K562 (cell line): ENCODE data around the gene SLC2A14. TPM values are rescaled to one million over a fixed set of nuclear protein-coding genes. Genes with fewer than 3 reads are reported as not detected.
A peak's percentile ranks its signal among the peaks of the same experiment; 100 is the strongest.
"Not testable (repeated sequence)": the region's sequence is repeated elsewhere in the genome, so short reads cannot be mapped to it uniquely, and the experiment has no call there.

Source experiments
- ATAC-seq: fragments of 200-7000 bp; cut with Tn5 transposase; 3 replicates; pipeline ENCODE4 v1.9.1; 2020; ENCODE audit warnings: moderate library complexity
- BruUV-seq: library from RNA; stranded (reverse); fragments of 400-500 nt; replicated peaks from 2 replicates; lab custom pipeline; 2021; lab: Mats Ljungman, UMichigan
- CTCF ChIA-PET: fragments of 300-600 bp; formaldehyde crosslinking; extraction: SDS; loops from one replicate; lab custom pipeline; 2021; ENCODE audit warnings: low intra/inter-chr PET ratio; lab: Yijun Ruan, JAX
- POLR2A ChIA-PET: fragments of 300-600, 350-650 bp; sonication (Branson Sonifier 250); formaldehyde crosslinking; extraction: SDS; loops from one replicate; lab custom pipeline; 2021; ENCODE audit warnings: antibody characterized with exemption, inconsistent platforms; lab: Yijun Ruan, JAX
- DNase-seq, 4 experiments: peaks; one replicate each; pipeline versions ENCODE4 v3.0.0 to v3.0.0-alpha.2; 2011 to 2018; ENCODE audit warnings: low spot score in 3 of 4, mixed read lengths in 3 of 4; ENCODE audit errors: extremely low read depth in 1 of 4
- FAIRE-seq: peaks from 2 replicates; lab custom pipeline; 2011; peaks lifted over from hg19 to GRCh38; lab: Jason Lieb, UNC
- H2AFZ ChIP-seq: 2 replicates; pipeline ENCODE4 v1.6.0; 2011; ENCODE audit warnings: low read depth, low read length, control low read depth, inconsistent platforms
- H3K27ac ChIP-seq: fragments of 200-600 bp; 3 replicates; pipeline ENCODE4 v1.8.0; 2011; ENCODE audit warnings: low read depth, mild to moderate bottlenecking, control low read depth, inconsistent platforms, low read length, moderate library complexity, mixed read lengths; ENCODE audit errors: extremely low read depth
- H3K27me3 ChIP-seq, 2 experiments: fragments of 300-600 bp in 1 of 2; 2 replicates in 1 of 2; 3 replicates in 1 of 2; pipeline versions ENCODE4 v1.6.0 to v1.8.0; 2011; ENCODE audit warnings: inconsistent platforms in 2 of 2, low read length in 2 of 2, mild to moderate bottlenecking in 1 of 2, mixed read lengths in 1 of 2, moderate library complexity in 1 of 2; ENCODE audit not compliant: control insufficient read depth in 2 of 2, insufficient read depth in 2 of 2
- H3K36me3 ChIP-seq: fragments of 300-600 bp; 3 replicates; pipeline ENCODE4 v1.8.0; 2011; ENCODE audit warnings: mild to moderate bottlenecking, low read length, inconsistent platforms; ENCODE audit not compliant: control insufficient read depth, insufficient read depth
- H3K4me1 ChIP-seq, 2 experiments: fragments of 200-600 bp in 1 of 2; replicated peaks in 1 of 2; 2 replicates in 1 of 2; 3 replicates in 1 of 2; pipeline versions ENCODE4 v1.5.1 to v1.8.0; 2011; ENCODE audit warnings: inconsistent platforms in 2 of 2, low read length in 2 of 2, mild to moderate bottlenecking in 1 of 2, mixed read lengths in 1 of 2, moderate library complexity in 1 of 2; ENCODE audit not compliant: control insufficient read depth in 2 of 2, insufficient read depth in 2 of 2
- H3K4me2 ChIP-seq: 2 replicates; pipeline ENCODE4 v1.6.1; 2011; ENCODE audit warnings: low read length, control low read depth, inconsistent platforms, mixed read lengths; ENCODE audit not compliant: insufficient read depth
- H3K4me3 ChIP-seq: fragments of 200-600 bp; sonication (generic), shearing (Covaris generic); 2 replicates; pipeline ENCODE4 v1.5.1; 2016; ENCODE audit warnings: control low read depth, inconsistent platforms
- H3K79me2 ChIP-seq: fragments of 200-600 bp; 3 replicates; pipeline ENCODE4 v1.8.0; 2011; ENCODE audit warnings: low read length, inconsistent platforms; ENCODE audit not compliant: control insufficient read depth, insufficient read depth
- H3K9ac ChIP-seq, 2 experiments: 2 replicates each; pipeline versions ENCODE4 v1.6.0 to v1.6.1; 2011; ENCODE audit warnings: low read depth in 2 of 2, low read length in 2 of 2, control low read depth in 1 of 2, inconsistent platforms in 1 of 2, mild to moderate bottlenecking in 1 of 2, mixed read lengths in 1 of 2; ENCODE audit not compliant: insufficient read depth in 1 of 2
- H3K9me1 ChIP-seq: one replicate; pipeline ENCODE4 v1.6.0; 2011; ENCODE audit warnings: inconsistent platforms, mild to moderate bottlenecking, low read length, moderate library complexity; ENCODE audit not compliant: control insufficient read depth, insufficient read depth
- H3K9me3 ChIP-seq: replicated peaks from 2 replicates; pipeline ENCODE4 v1.5.1; 2011; ENCODE audit warnings: low read depth, low read length, inconsistent platforms; ENCODE audit not compliant: control insufficient read depth, insufficient read depth
- H4K20me1 ChIP-seq: replicated peaks from 2 replicates; pipeline ENCODE4 v1.6.1; 2011; ENCODE audit warnings: low read length, inconsistent platforms, mixed read lengths; ENCODE audit not compliant: control insufficient read depth, insufficient read depth
- KDM1A ChIP-seq, 2 experiments: fragments of 450-650 bp; IDR thresholded peaks; 2 replicates each; pipeline ENCODE4 v1.6.1; 2016; ENCODE audit warnings: mild to moderate bottlenecking in 2 of 2
- NFIC ChIP-seq: fragments of 450-650 bp; IDR thresholded peaks from 2 replicates; pipeline ENCODE4 v1.6.1; 2017; ENCODE audit warnings: mild to moderate bottlenecking, inconsistent platforms
- ZNF316 ChIP-seq: fragments of 450-650 bp; IDR thresholded peaks from 2 replicates; pipeline ENCODE4 v1.6.1; 2016
- WGBS: fragments of 100-300 bp; shearing (Covaris generic); methylation state at CpG from one replicate; pipeline ENCODE4 v1.1.6; 2016; ENCODE audit warnings: low coverage, mixed read lengths; ENCODE audit not compliant: insufficient coverage; ENCODE audit errors: missing lambda C conversion rate; 5-methylcytosine and 5-hydroxymethylcytosine counted together
- in situ Hi-C: fragments of 300-500 bp; cut with MboI; formaldehyde crosslinking; loops from 4 replicates; pipeline ENCODE4 v1.15.0; 2018; ENCODE audit warnings: inconsistent platforms, mixed read lengths
- intact Hi-C: fragments of 100-400 bp; cut with micrococcal nuclease; formaldehyde crosslinking; loops from 2 replicates; pipeline ENCODE4 v1.14.2; 2022
- polyA plus RNA-seq, 8 experiments: library from polyadenylated mRNA; depleted of rRNA in 4 of 8; stranded (reverse) in 5 of 8; unstranded in 3 of 8; fragments of >200 nt; fragmentation: Nextera tagmentation in 2 of 8; fragmentation: Illumina TruSeq in 1 of 8; extraction: Ambion mirVana in 2 of 8; extraction: Trizol in 1 of 8; gene quantifications; 2 replicates each; pipeline versions ENCODE4 v1.2.1 to v1.2.3, GENCODE V29; 2011 to 2014; ENCODE audit warnings: inconsistent platforms in 1 of 8, missing spikeins in 1 of 8
- total RNA-seq, 7 experiments: library from RNA; depleted of rRNA in 6 of 7; stranded (reverse); fragments of >200 nt in 6 of 7; fragmentation: Illumina TruSeq in 2 of 7; extraction: Trizol in 2 of 7; gene quantifications; 2 replicates each; pipeline versions ENCODE4 v1.2.1 to v1.2.3, GENCODE V29; 2011 to 2021; ENCODE audit warnings: low replicate concordance in 1 of 7

The SLC2A14 gene
- total and polyA plus RNA-seq, 9 of the 15 experiments (the other 6 are each of a cell fraction or from before 2014, with no cell fraction given), result 0.13 to 8.9 (median 4.8) TPM; not detected in 1

DNA sequence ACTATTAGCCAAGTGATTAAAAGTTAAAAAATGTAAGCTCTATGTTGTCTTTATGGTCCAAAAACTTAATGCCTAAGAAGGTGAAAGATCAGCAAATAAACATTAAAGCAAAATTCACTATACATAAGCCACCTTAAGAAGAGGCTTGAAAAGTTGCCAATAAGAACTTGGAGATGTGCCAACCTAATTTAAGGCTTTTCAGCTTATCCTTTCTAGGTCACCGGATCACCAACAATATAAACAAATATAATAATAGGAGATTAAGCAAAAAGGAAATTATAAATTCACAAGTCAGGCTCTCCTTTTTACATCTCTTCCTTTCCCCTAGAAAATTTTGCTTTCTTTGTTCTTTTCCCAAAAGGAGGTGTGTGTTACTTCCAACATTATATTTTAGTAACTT lies 32.4 kb upstream of the SLC2A14 start:
- ATAC-seq (no peak), FAIRE-seq (no peak), DNase-seq (no peak)
- intact Hi-C loops, result loop anchor here (5.0 kb wide), 1 partner anchor 108 kb away; no protein-coding TSS in a partner anchor
- Histone ChIP-seq H2AFZ (no peak overlapping the region), H3K9me3 (no peaks in the 10 kb centered on the region), H3K9me1 (no peaks in the 10 kb centered on the region), H3K4me2 (no peak overlapping the region), H3K4me1 (peaks cover 3 to 6% of the 10 kb centered on the region in 2 experiments; a peak in 3 of 5 replicates), H3K27ac (no peak overlapping the region), H3K9ac (no peak overlapping the region), H4K20me1 (no peaks in the 10 kb centered on the region), H3K36me3 (no peaks in the 10 kb centered on the region), H3K79me2 (no peaks in the 10 kb centered on the region), H3K4me3 (no peak overlapping the region), H3K27me3 (no peaks in the 10 kb centered on the region)
- POLR2A ChIA-PET, result interaction anchor here (0.6 to 1.7 kb wide), 4 partner anchors 14 to 108 kb away, joined by 3 to 7 read pairs (median 4); no protein-coding TSS in a partner anchor
- BruUV-seq, result no TSS peak
- 7% methylated on average over 1 of the region's 1 CpG for WGBS
- CTCF ChIA-PET, result interaction anchor here (0.6 kb wide), 1 partner anchor 464 kb away, joined by 3 read pairs; no protein-coding TSS in a partner anchor
- TF ChIP-seq KDM1A (IDR thresholded peaks at IDR 0.05), result no peak
- TF ChIP-seq ZNF316, result 0 out of 2 replicates have a peak, but pooled peaks have one; percentile 10
- peak; percentile 57 for TF ChIP-seq NFIC
- in situ Hi-C loops, result loop anchor here (5.0 kb wide), 1 partner anchor 53 kb away; no protein-coding TSS in a partner anchor

DNA sequence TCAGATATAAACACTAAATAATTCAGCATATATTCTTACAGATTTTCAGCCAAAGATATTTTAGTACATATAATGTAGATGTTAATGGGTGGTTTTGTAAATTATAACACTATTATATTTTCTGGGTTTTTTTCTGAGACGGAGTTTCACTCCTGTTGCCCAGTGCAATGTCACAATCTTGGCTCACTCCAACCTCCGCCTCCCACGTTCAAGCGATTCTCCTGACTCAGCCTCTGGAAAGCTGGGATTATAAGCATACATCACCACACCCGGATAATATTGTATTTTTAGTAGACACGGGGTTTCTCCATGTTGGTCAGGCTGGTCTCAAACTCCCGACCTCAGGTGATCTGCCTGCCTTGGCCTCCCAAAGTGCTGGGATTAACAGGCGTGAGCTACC lies 29.7 kb upstream of the SLC2A14 start:
- H4K20me1 ChIP-seq, H3K9me1 ChIP-seq, BruUV-seq, intact Hi-C loops, H3K79me2 ChIP-seq, DNase-seq, H2AFZ ChIP-seq, in situ Hi-C loops, H3K4me3 ChIP-seq, H3K9ac ChIP-seq, H3K27ac ChIP-seq, H3K4me1 ChIP-seq, CTCF ChIA-PET, H3K9me3 ChIP-seq, H3K27me3 ChIP-seq, FAIRE-seq, ATAC-seq, H3K36me3 ChIP-seq, H3K4me2 ChIP-seq: not testable (repeated sequence)
- WGBS, result 34% methylated on average over 7 of the region's 8 CpGs
- POLR2A ChIA-PET, result interaction anchor here (0.7 to 3.0 kb wide), 2 partner anchors 10 to 87 kb away, joined by 3 to 10 read pairs; no protein-coding TSS in a partner anchor
